ENCODE data around the gene SORBS1.

SORBS1 gene

GRCh38 chr10:95567903-95568630 is 6.9 kb upstream of the SORBS1 start:
- H3K36me3 ChIP-seq, result no peaks in the 10 kb centered on the region
- H3K4me1 ChIP-seq, result no peaks in the 10 kb centered on the region
- no peak overlapping the region for H3K9ac ChIP-seq
- no peak for TF ChIP-seq Cebpa-rat (IDR thresholded peaks at IDR 0.05)
- no peaks in the 10 kb centered on the region for H3K9me3 ChIP-seq
- H4K20me1 ChIP-seq, result no peaks in the 10 kb centered on the region
- no peak overlapping the region for H3K4me3 ChIP-seq
- H3K27ac ChIP-seq, result no peak overlapping the region
- no peaks in the 10 kb centered on the region for H3K27me3 ChIP-seq
- H3K4me2 ChIP-seq, result no peak overlapping the region

DNA sequence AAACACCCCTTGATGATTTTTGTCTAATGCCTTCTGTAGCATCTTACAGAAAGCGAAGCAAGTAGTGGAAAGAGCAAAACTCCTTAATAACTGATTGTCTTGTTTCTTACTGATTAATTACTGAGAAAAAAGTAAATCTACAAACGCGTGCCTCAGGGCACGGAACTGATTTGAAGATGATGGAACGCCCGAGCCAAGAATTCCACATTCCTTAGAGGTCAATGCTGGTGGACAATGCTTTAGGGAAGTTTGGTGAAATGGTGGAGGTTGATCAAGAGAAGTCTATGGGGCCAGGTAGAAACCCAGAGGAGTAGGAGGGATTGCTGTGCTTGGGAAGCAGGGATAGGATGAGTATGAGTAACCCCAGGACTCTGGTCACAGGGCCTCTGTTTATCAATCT is 5.0 kb upstream of the SORBS1 start:
- no peaks in the 10 kb centered on the region for H3K36me3 ChIP-seq
- no peak overlapping the region for H3K27ac ChIP-seq
- no peaks in the 10 kb centered on the region for H3K27me3 ChIP-seq
- H3K4me3 ChIP-seq, result no peak overlapping the region
- TF ChIP-seq Cebpa-rat (IDR thresholded peaks at IDR 0.05), result no peak
- no peaks in the 10 kb centered on the region for H3K4me1 ChIP-seq
- no peaks in the 10 kb centered on the region for H4K20me1 ChIP-seq
- H3K9me3 ChIP-seq, result no peaks in the 10 kb centered on the region
- no peak overlapping the region for H3K4me2 ChIP-seq
- no peak overlapping the region for H3K9ac ChIP-seq

GRCh38 chr10:95565336-95565735 is 4.2 kb upstream of the SORBS1 start:
- Histone ChIP-seq H3K4me3 (no peak overlapping the region), H3K9ac (no peak overlapping the region), H3K27ac (no peak overlapping the region), H3K9me3 (no peaks in the 10 kb centered on the region), H4K20me1 (peaks cover 3% of the 10 kb centered on the region; the same call in 1 of the 2 replicates), H3K27me3 (peaks cover 5% of the 10 kb centered on the region), H3K4me2 (no peak overlapping the region), H3K36me3 (no peaks in the 10 kb centered on the region), H3K4me1 (peaks cover 3% of the 10 kb centered on the region)
- TF ChIP-seq Cebpa-rat (IDR thresholded peaks at IDR 0.05), result no peak

DNA sequence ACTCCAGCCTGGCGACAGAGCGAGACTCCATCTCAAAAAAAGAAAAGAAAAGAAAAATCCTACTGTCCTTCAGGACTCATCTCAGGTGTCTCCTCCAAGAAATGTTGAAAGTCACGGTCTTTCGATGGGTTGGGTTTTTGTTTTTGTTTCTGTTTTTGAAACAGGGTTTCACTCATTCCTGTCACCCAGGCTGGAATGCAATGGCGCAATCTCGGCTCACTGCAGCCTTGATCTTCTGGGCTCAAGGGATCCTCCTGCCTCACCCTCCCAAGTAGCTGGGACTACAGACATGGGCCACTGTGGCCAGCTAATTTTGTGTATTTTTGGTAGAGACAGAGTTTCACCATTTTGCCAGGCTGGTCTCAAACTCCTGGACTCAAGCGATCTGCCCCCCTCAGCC is 3.1 kb upstream of the SORBS1 start:
- Histone ChIP-seq H3K4me1 (peaks cover 12% of the 10 kb centered on the region), H3K4me3 (no peak overlapping the region), H3K9me3 (no peaks in the 10 kb centered on the region), H3K27ac (no peak overlapping the region), H3K27me3 (peaks cover 14% of the 10 kb centered on the region), H4K20me1 (peaks cover 6% of the 10 kb centered on the region; the same call in 1 of the 2 replicates), H3K9ac (no peak overlapping the region), H3K4me2 (no peak overlapping the region), H3K36me3 (no peaks in the 10 kb centered on the region)
- TF ChIP-seq Cebpa-rat (IDR thresholded peaks at IDR 0.05), result no peak

DNA sequence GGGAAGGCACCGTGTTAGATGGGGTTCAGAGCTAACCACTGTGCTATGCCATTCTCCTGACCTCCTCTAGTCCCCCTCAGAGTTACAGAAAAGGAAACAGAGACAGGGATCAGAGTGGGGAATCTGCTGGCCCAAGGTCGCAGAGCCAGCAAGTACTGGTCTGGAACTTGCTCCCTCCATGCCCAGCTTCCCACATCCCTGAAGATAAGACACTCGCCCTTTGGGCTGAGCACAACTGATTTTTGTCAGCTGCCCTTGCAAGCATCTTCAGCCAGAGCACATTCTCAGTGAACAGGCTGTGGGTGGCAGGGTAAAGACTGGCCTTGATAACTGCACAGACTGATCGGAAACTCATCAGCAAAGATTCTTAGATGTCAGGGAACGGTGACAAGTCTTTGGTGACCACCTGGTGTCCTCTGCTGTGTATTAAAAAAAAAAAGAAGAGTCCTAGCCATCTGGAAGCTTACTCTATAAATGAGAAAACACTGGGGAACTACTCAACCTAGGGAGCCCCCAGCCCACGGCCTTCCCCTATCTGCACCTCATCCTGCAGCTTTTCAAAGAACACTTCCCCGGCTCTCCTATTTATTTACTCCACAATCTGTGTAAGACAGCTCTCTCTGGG is 1.3 kb upstream of the SORBS1 start:
- H3K27me3 ChIP-seq, result peaks cover 23% of the 10 kb centered on the region
- H3K36me3 ChIP-seq, result no peaks in the 10 kb centered on the region
- no peak overlapping the region for H3K4me2 ChIP-seq
- peaks cover 12% of the 10 kb centered on the region for H4K20me1 ChIP-seq
- peaks cover 22% of the 10 kb centered on the region for H3K4me1 ChIP-seq
- no peaks in the 10 kb centered on the region for H3K9me3 ChIP-seq
- no peak overlapping the region for H3K4me3 ChIP-seq
- no peak for TF ChIP-seq Cebpa-rat (IDR thresholded peaks at IDR 0.05)
- no peak overlapping the region for H3K9ac ChIP-seq
- no peak overlapping the region for H3K27ac ChIP-seq

- Histone ChIP-seq H3K9me3 (no peaks in the 10 kb centered on the region), H4K20me1 (peaks cover 12% of the 10 kb centered on the region), H3K9ac (no peak overlapping the region), H3K4me3 (peak overlapping the region; percentile 79), H3K27ac (no peak overlapping the region), H3K4me2 (peak overlapping the region; percentile 96), H3K27me3 (peaks cover 23% of the 10 kb centered on the region), H3K4me1 (peaks cover 28% of the 10 kb centered on the region), H3K36me3 (no peaks in the 10 kb centered on the region)
- TF ChIP-seq Cebpa-rat (IDR thresholded peaks at IDR 0.05), result no peak
These were observed 650 bp upstream of the SORBS1 start for GRCh38 chr10:95561864-95562177.

DNA sequence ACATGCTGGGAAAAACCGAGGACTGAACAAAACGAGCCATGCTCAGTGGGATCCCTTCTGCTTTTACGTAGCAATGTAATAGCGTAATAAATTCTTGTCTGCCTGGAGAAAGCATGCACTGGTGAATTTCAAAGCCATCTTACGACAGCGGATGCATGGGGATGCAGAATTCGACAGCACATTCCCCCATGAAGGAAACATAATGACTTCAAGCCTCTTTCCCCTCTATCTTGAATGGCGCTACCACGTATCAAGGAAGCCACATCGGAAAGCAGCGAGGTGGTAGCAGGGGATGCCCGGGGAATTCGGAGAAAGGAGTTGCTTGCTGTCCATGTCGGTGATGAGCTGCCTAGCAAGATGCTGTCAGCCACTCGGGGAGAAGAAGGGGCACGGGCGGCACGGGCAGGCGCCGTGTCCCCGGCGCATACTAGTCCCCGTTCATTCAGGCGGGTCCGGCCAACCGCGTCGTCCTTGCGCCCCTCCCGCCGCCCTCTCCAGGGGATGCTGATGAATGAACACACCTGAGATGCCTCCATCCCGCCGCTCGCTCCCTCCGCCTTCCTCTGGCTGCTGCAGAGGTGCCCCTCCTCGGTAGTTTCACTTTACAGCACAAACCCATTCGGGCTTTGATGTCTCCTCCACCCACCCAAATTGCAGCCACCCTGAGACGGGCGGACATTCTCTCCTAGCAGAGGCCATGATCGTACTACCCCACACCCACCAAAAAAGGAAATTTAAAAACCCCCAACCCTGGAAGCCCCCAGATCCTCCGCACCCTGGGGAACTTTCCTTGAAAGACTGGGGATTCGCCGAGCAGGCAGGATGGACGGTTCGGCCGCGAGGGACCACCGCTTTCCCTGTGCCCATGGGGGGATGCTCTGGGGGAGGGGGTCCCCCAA is 644 bp downstream of the SORBS1 start:
- Histone ChIP-seq H3K27me3 (peaks cover 23% of the 10 kb centered on the region), H3K4me3 (peak overlapping the region; percentile 79), H3K27ac (peak overlapping the region; percentile 44; the same call in 1 of the 2 replicates), H3K9me3 (no peaks in the 10 kb centered on the region), H3K9ac (peak overlapping the region; percentile 77), H3K4me2 (peak overlapping the region; percentile 96), H4K20me1 (peaks cover 12% of the 10 kb centered on the region), H3K4me1 (peaks cover 41% of the 10 kb centered on the region), H3K36me3 (no peaks in the 10 kb centered on the region)
- no peak for TF ChIP-seq Cebpa-rat (IDR thresholded peaks at IDR 0.05)

DNA sequence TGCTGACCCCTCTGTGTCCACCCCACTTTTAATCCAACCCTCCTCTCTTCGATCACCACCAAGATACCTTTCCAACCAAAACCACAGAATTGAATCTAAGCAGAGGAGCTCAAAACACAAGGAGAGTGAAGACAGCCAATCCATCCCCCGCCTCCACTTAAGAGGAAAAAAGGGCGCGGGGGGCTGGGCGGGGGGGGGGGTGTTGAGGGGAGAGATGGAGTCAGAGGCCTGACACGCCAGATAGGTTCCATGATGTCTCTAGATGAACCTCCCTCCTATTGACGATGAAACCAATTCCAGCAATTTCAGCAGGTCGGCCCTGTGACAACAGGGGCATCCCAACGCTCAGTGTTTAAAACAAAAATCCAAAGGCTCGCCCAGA is 1.3 kb downstream of the SORBS1 start:
- H4K20me1 ChIP-seq, result peaks cover 12% of the 10 kb centered on the region
- H3K27me3 ChIP-seq, result peaks cover 23% of the 10 kb centered on the region
- H3K4me2 ChIP-seq, result peak overlapping the region; percentile 96
- no peak overlapping the region for H3K27ac ChIP-seq
- no peaks in the 10 kb centered on the region for H3K36me3 ChIP-seq
- H3K9ac ChIP-seq, result no peak overlapping the region
- TF ChIP-seq Cebpa-rat (IDR thresholded peaks at IDR 0.05), result no peak
- H3K9me3 ChIP-seq, result no peaks in the 10 kb centered on the region
- H3K4me1 ChIP-seq, result peaks cover 47% of the 10 kb centered on the region
- H3K4me3 ChIP-seq, result peak overlapping the region; percentile 79

GRCh38 chr10:95559471-95559870 is 1.7 kb downstream of the SORBS1 start:
- no peak overlapping the region for H3K4me3 ChIP-seq
- H4K20me1 ChIP-seq, result peaks cover 12% of the 10 kb centered on the region
- peaks cover 23% of the 10 kb centered on the region for H3K27me3 ChIP-seq
- peaks cover 49% of the 10 kb centered on the region for H3K4me1 ChIP-seq
- no peaks in the 10 kb centered on the region for H3K36me3 ChIP-seq
- no peak overlapping the region for H3K27ac ChIP-seq
- H3K9me3 ChIP-seq, result no peaks in the 10 kb centered on the region
- TF ChIP-seq Cebpa-rat (IDR thresholded peaks at IDR 0.05), result no peak
- H3K4me2 ChIP-seq, result peak overlapping the region; percentile 42
- H3K9ac ChIP-seq, result no peak overlapping the region
